Stomach (tissue), 4 donors: ENCODE results near the gene PDK2.

Source experiments
- CTCF ChIP-seq, 7 experiments: fragments of 450-650 bp in 4 of 7; fragments of 200-600 bp in 3 of 7; sonication (generic) in 3 of 7; IDR thresholded peaks; one replicate each; pipeline ENCODE4 v1.5.1; 2016 to 2019; ENCODE audit warnings: antibody characterized with exemption in 7 of 7, control low read depth in 2 of 7, mild to moderate bottlenecking in 1 of 7
- EP300 ChIP-seq: sonication (generic); formaldehyde crosslinking; IDR thresholded peaks from one replicate; pipeline ENCODE4 v1.6.1; 2017; ENCODE audit warnings: antibody characterized with exemption
- POLR2A ChIP-seq, 4 donors: fragments of 450-650 bp; IDR thresholded peaks; one replicate each; pipeline ENCODE4 v1.6.1; 2016; ENCODE audit warnings: antibody characterized with exemption in 4 of 4, control low read depth in 2 of 4, mild to moderate bottlenecking in 1 of 4, moderate library complexity in 1 of 4
- POLR2AphosphoS5 ChIP-seq, 3 donors: sonication (generic); formaldehyde crosslinking; IDR thresholded peaks; one replicate each; pipeline ENCODE4 v1.6.1; 2016; ENCODE audit warnings: antibody characterized with exemption in 3 of 3

GRCh38 chr17:50108556-50108955, 13.4 kb downstream of the PDK2 start:
- TF ChIP-seq CTCF (IDR thresholded peaks at IDR 0.05) = no peak
- no peak for TF ChIP-seq POLR2AphosphoS5 (IDR thresholded peaks at IDR 0.05)
- TF ChIP-seq POLR2A (IDR thresholded peaks at IDR 0.05) = no peak
- TF ChIP-seq EP300 = no peak
